OCI-M1 (cell line): ENCODE measurements around the gene MOCS1.

Source experiments
- DNase-seq: peaks from one replicate; lab custom pipeline; 2025; lab: John Stamatoyannopoulos, UW

The MOCS1 gene

GRCh38 chr6:39948199-39948791 lies 14.0 kb upstream of the MOCS1 start:
- DNase-seq = peak; percentile 14

GRCh38 chr6:39947611-39948068 lies 13.4 kb upstream of the MOCS1 start:
- DNase-seq = no peak

GRCh38 chr6:39945626-39946025 lies 11.4 kb upstream of the MOCS1 start:
- no peak for DNase-seq

GRCh38 chr6:39942903-39943580 lies 8.8 kb upstream of the MOCS1 start:
- peak; percentile 38 for DNase-seq

- no peak for DNase-seq
Observed at GRCh38 chr6:39941820-39942219, 7.6 kb upstream of the MOCS1 start.

GRCh38 chr6:39941138-39941537 lies 6.9 kb upstream of the MOCS1 start:
- DNase-seq = no peak

- DNase-seq = no peak
Observed at GRCh38 chr6:39938773-39939654, 4.8 kb upstream of the MOCS1 start.

- no peak for DNase-seq
Observed at GRCh38 chr6:39937686-39938333, 3.5 kb upstream of the MOCS1 start.

- no peak for DNase-seq
Observed at GRCh38 chr6:39936857-39937256, 2.6 kb upstream of the MOCS1 start.

- no peak for DNase-seq
Observed at GRCh38 chr6:39935241-39935640, 979 bp upstream of the MOCS1 start.

GRCh38 chr6:39933669-39934130 lies 562 bp downstream of the MOCS1 start:
- no peak for DNase-seq

GRCh38 chr6:39932386-39932910 lies 1.8 kb downstream of the MOCS1 start:
- no peak for DNase-seq

- no peak for DNase-seq
Observed at GRCh38 chr6:39931607-39932006, 2.7 kb downstream of the MOCS1 start.

GRCh38 chr6:39930540-39930939 lies 3.7 kb downstream of the MOCS1 start:
- no peak for DNase-seq

- no peak for DNase-seq
Observed at GRCh38 chr6:39929733-39930461, 4.4 kb downstream of the MOCS1 start.

GRCh38 chr6:39929039-39929732 lies 5.1 kb downstream of the MOCS1 start:
- no peak for DNase-seq

GRCh38 chr6:39927159-39927558 lies 7.1 kb downstream of the MOCS1 start:
- DNase-seq = no peak

GRCh38 chr6:39926668-39927067 lies 7.6 kb downstream of the MOCS1 start:
- DNase-seq = no peak

- DNase-seq = no peak
Observed at GRCh38 chr6:39925931-39926290, 8.4 kb downstream of the MOCS1 start.

- DNase-seq = no peak
Observed at GRCh38 chr6:39925191-39925930, 8.9 kb downstream of the MOCS1 start.
